Measurements from ENCODE around the gene SPATA31E1. TPM values are rescaled to one million over a fixed set of nuclear protein-coding genes. Genes with fewer than 3 reads are reported as not detected.

Gene SPATA31E1
- polyA plus RNA-seq, 1 of the 3 experiments (the other 2 are of a cell fraction), result not detected

GRCh38 chr9:87886933-87887505 is 4.3 kb downstream of the SPATA31E1 start:
- H3K79me2 ChIP-seq (ENCODE audit: insufficient read depth), result no peaks in the 10 kb centered on the region
- CTCF ChIA-PET, result no interaction called here
- no peak overlapping the region for H3K4me2 ChIP-seq
- POLR2A ChIA-PET, result no interaction called here
- H3K9me2 ChIP-seq, result no peaks in the 10 kb centered on the region
- 50% methylated on average over 12 of the region's 13 CpGs for WGBS (ENCODE audit: low lambda C conversion rate)
- H3K9ac ChIP-seq, result no peak overlapping the region
- DNase-seq, result no peak
- H4K20me1 ChIP-seq (ENCODE audit: insufficient read depth), result no peaks in the 10 kb centered on the region
- no peaks in the 10 kb centered on the region for H3F3A ChIP-seq (replicated peaks; ENCODE audit: insufficient read depth)
- no peak overlapping the region for H3K4me3 ChIP-seq (ENCODE audit: low read depth in 2 of 2, low read length in 1 of 2)
- TF ChIP-seq RAD21 (IDR thresholded peaks at IDR 0.05; ENCODE audit: low read length) (no peak), PBX3 (IDR thresholded peaks at IDR 0.05) (no peak)
- TF ChIP-seq, protein P1, sequence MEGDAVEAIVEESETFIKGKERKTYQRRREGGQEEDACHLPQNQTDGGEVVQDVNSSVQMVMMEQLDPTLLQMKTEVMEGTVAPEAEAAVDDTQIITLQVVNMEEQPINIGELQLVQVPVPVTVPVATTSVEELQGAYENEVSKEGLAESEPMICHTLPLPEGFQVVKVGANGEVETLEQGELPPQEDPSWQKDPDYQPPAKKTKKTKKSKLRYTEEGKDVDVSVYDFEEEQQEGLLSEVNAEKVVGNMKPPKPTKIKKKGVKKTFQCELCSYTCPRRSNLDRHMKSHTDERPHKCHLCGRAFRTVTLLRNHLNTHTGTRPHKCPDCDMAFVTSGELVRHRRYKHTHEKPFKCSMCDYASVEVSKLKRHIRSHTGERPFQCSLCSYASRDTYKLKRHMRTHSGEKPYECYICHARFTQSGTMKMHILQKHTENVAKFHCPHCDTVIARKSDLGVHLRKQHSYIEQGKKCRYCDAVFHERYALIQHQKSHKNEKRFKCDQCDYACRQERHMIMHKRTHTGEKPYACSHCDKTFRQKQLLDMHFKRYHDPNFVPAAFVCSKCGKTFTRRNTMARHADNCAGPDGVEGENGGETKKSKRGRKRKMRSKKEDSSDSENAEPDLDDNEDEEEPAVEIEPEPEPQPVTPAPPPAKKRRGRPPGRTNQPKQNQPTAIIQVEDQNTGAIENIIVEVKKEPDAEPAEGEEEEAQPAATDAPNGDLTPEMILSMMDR (IDR thresholded peaks at IDR 0.05), result no peak
- H3K36me3 ChIP-seq (replicated peaks in 1 of 2; ENCODE audit: control insufficient read depth in 1 of 2, insufficient read depth in 2 of 2, low read length in 1 of 2), result no peaks in the 10 kb centered on the region
- H3K27me3 ChIP-seq (ENCODE audit: insufficient read depth), result no peaks in the 10 kb centered on the region
- H3K27ac ChIP-seq (ENCODE audit: low read depth in 2 of 2, low read length in 1 of 2), result no peak overlapping the region
- no peaks in the 10 kb centered on the region for H3K9me3 ChIP-seq
- no peak overlapping the region for H2AFZ ChIP-seq (ENCODE audit: low read depth)
- H3K4me1 ChIP-seq (ENCODE audit: control insufficient read depth in 1 of 2, insufficient read depth in 2 of 2, low read depth in 1 of 2, low read length in 1 of 2), result peaks cover 0 to 2% of the 10 kb centered on the region in 2 experiments; a peak in 1 of 4 replicates

GRCh38 chr9:87887661-87888480 is 5.2 kb downstream of the SPATA31E1 start:
- 74% methylated on average over 8 of the region's 13 CpGs for WGBS (ENCODE audit: low lambda C conversion rate)
- Histone ChIP-seq H2AFZ (ENCODE audit: low read depth) (no peak overlapping the region), H3K4me3 (ENCODE audit: low read depth in 2 of 2, low read length in 1 of 2) (no peak overlapping the region), H3K27ac (ENCODE audit: low read depth in 2 of 2, low read length in 1 of 2) (no peak overlapping the region), H3K9me3 (no peaks in the 10 kb centered on the region), H3K36me3 (replicated peaks in 1 of 2; ENCODE audit: control insufficient read depth in 1 of 2, insufficient read depth in 2 of 2, low read length in 1 of 2) (no peaks in the 10 kb centered on the region), H3K79me2 (ENCODE audit: insufficient read depth) (no peaks in the 10 kb centered on the region), H3K27me3 (ENCODE audit: insufficient read depth) (no peaks in the 10 kb centered on the region), H3K4me2 (no peak overlapping the region), H3K9me2 (no peaks in the 10 kb centered on the region), H3K4me1 (ENCODE audit: control insufficient read depth in 1 of 2, insufficient read depth in 2 of 2, low read depth in 1 of 2, low read length in 1 of 2) (peaks cover 0 to 2% of the 10 kb centered on the region in 2 experiments; a peak in 1 of 4 replicates), H3F3A (replicated peaks; ENCODE audit: insufficient read depth) (no peaks in the 10 kb centered on the region), H4K20me1 (ENCODE audit: insufficient read depth) (no peaks in the 10 kb centered on the region), H3K9ac (no peak overlapping the region)
- TF ChIP-seq ZBTB33 (IDR thresholded peaks at IDR 0.05; ENCODE audit: borderline replicate concordance, low read depth) (no peak), RAD21 (IDR thresholded peaks at IDR 0.05; ENCODE audit: low read length) (no peak)
- CTCF ChIA-PET, result no interaction called here
- POLR2A ChIA-PET, result no interaction called here
- no peak for DNase-seq
